ENCODE measurements around the gene HSPB2.
"Not testable (repeated sequence)": the region's sequence is repeated elsewhere in the genome, so short reads cannot be mapped to it uniquely, and the experiment has no call there.

DNA sequence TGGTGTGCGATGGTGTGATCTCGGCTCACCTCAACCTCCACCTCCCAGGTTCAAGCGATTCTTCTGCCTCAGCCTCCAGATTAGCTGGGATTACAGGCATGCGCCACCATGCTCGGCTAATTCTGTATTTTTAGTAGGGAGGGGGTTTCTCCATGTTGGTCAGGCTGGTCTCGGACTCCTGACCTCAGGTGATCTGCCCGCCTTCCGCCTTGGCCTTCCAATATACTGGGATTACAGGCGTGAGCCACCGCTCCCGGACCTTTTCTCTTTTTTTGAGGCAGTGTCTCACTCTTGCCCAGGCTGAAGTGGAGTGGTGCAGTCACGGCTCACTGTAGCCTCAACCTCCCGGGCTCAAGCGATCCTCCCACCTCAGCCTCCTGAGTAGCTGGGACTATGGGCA, 20.6 kb downstream of the HSPB2 start:
- TF ChIP-seq, protein P1, sequence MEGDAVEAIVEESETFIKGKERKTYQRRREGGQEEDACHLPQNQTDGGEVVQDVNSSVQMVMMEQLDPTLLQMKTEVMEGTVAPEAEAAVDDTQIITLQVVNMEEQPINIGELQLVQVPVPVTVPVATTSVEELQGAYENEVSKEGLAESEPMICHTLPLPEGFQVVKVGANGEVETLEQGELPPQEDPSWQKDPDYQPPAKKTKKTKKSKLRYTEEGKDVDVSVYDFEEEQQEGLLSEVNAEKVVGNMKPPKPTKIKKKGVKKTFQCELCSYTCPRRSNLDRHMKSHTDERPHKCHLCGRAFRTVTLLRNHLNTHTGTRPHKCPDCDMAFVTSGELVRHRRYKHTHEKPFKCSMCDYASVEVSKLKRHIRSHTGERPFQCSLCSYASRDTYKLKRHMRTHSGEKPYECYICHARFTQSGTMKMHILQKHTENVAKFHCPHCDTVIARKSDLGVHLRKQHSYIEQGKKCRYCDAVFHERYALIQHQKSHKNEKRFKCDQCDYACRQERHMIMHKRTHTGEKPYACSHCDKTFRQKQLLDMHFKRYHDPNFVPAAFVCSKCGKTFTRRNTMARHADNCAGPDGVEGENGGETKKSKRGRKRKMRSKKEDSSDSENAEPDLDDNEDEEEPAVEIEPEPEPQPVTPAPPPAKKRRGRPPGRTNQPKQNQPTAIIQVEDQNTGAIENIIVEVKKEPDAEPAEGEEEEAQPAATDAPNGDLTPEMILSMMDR (IDR thresholded peaks at IDR 0.05 in 2 of 3, conservative IDR thresholded peaks at IDR 0.05 in 1 of 3; ENCODE audit: borderline replicate concordance in 1 of 3, insufficient read depth in 1 of 3, low read depth in 2 of 3, low read length in 2 of 3): not testable (repeated sequence)
- not testable (repeated sequence) for TF ChIP-seq POLR2AphosphoS5 (IDR thresholded peaks at IDR 0.05; ENCODE audit: low read depth, low read length); EZH2 (IDR thresholded peaks at IDR 0.05); RAD21 (IDR thresholded peaks at IDR 0.05; ENCODE audit: low read depth); ZNF274 (IDR thresholded peaks at IDR 0.05; ENCODE audit: low read depth, low read length); FOSL1 (IDR thresholded peaks at IDR 0.05; ENCODE audit: low read depth); YY1 (IDR thresholded peaks at IDR 0.05; ENCODE audit: extremely low read depth, insufficient replicate concordance, low read depth, low read length); EGR1 (IDR thresholded peaks at IDR 0.05; ENCODE audit: low read depth); JUND (IDR thresholded peaks at IDR 0.05)
- TF ChIP-seq, protein P2, sequence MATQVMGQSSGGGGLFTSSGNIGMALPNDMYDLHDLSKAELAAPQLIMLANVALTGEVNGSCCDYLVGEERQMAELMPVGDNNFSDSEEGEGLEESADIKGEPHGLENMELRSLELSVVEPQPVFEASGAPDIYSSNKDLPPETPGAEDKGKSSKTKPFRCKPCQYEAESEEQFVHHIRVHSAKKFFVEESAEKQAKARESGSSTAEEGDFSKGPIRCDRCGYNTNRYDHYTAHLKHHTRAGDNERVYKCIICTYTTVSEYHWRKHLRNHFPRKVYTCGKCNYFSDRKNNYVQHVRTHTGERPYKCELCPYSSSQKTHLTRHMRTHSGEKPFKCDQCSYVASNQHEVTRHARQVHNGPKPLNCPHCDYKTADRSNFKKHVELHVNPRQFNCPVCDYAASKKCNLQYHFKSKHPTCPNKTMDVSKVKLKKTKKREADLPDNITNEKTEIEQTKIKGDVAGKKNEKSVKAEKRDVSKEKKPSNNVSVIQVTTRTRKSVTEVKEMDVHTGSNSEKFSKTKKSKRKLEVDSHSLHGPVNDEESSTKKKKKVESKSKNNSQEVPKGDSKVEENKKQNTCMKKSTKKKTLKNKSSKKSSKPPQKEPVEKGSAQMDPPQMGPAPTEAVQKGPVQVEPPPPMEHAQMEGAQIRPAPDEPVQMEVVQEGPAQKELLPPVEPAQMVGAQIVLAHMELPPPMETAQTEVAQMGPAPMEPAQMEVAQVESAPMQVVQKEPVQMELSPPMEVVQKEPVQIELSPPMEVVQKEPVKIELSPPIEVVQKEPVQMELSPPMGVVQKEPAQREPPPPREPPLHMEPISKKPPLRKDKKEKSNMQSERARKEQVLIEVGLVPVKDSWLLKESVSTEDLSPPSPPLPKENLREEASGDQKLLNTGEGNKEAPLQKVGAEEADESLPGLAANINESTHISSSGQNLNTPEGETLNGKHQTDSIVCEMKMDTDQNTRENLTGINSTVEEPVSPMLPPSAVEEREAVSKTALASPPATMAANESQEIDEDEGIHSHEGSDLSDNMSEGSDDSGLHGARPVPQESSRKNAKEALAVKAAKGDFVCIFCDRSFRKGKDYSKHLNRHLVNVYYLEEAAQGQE (IDR thresholded peaks at IDR 0.05; ENCODE audit: low read depth): not testable (repeated sequence)
